IPS-18a (cell line): ENCODE data around the gene TIAM2.
A peak's percentile ranks its signal among the peaks of the same experiment; 100 is the strongest.

Source experiments
- H3K27ac ChIP-seq: one replicate; pipeline ENCODE4 v1.5.1; 2013; ENCODE audit warnings: low read length
- H3K27me3 ChIP-seq: one replicate; pipeline ENCODE4 v1.6.1; 2013; ENCODE audit warnings: mild to moderate bottlenecking, low read length; ENCODE audit not compliant: control insufficient read depth, insufficient read depth
- H3K36me3 ChIP-seq: one replicate; pipeline ENCODE4 v1.6.1; 2013; ENCODE audit warnings: low read depth, low read length; ENCODE audit not compliant: control insufficient read depth
- H3K4me1 ChIP-seq: one replicate; pipeline ENCODE4 v1.6.1; 2013; ENCODE audit warnings: low read depth, low read length; ENCODE audit not compliant: control insufficient read depth
- H3K4me3 ChIP-seq: one replicate; pipeline ENCODE4 v1.5.1; 2013; ENCODE audit warnings: low read length
- H3K9ac ChIP-seq: one replicate; pipeline ENCODE4 v1.6.1; 2013; ENCODE audit warnings: mild to moderate bottlenecking, low read length, moderate library complexity
- H3K9me3 ChIP-seq: one replicate; pipeline ENCODE4 v1.6.1; 2013; ENCODE audit warnings: low read depth, low read length; ENCODE audit not compliant: control insufficient read depth

Gene TIAM2

DNA sequence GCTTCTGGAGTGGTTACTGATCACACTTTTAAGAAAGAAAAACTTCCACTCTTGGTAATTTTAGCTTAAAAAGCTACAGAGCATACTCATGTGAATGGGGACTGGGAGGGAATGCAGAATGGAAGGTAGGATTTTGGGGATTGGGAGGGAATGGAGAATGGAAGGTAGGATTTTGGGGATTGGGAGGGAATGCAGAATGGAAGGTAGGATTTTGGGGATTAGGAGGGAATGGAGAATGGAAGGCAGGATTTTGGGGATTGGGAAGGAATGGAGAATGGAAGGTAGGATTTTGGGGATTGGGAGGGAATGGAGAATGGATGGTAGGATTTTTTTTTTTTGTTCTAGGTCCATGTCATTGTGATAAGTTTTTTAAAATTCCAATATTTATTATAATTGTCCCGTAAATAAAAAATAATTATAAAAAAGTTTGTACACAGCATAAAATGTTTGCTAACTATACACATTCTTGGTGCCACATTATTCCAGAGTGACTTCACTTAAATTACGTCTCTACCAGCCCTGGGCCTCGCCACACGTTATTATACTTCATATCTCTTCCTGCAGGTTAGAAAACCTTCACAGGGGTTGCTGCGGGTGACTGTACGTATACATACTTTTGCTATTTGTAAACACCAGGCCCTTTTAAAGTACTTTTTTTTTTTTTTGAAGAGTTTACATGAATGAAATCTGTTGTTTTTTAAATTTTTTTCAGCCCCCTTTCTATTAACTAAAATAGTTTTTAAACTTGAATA is 127.3 kb downstream of the TIAM2 start:
- Histone ChIP-seq H3K27ac (no peak overlapping the region), H3K4me3 (peak overlapping the region; percentile 21), H3K9me3 (no peaks in the 10 kb centered on the region), H3K36me3 (no peaks in the 10 kb centered on the region), H3K27me3 (no peaks in the 10 kb centered on the region), H3K9ac (no peak overlapping the region), H3K4me1 (peaks cover 40% of the 10 kb centered on the region)

DNA sequence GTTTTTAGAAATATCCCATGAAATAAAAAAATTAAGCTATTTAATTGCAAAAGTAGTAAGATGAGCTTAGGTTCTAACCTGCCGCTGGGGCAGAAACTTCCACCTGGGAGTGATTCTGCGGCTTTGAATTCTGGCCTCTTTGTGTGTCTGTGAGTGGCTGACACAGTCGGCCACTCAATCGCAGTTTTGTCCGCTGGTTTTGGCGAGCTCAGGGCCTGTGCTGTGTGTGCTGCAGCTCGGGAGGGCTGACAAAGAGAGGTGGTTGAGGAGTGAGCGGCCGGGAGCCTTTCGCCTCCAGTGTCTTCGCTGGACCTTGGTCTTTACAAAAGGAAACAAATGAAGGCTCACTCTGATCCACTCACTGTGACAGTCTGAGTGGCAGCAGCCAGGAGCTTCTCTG is 128.4 kb downstream of the TIAM2 start:
- no peaks in the 10 kb centered on the region for H3K9me3 ChIP-seq
- H3K27ac ChIP-seq, result no peak overlapping the region
- H3K36me3 ChIP-seq, result no peaks in the 10 kb centered on the region
- H3K4me1 ChIP-seq, result peaks cover 40% of the 10 kb centered on the region
- no peaks in the 10 kb centered on the region for H3K27me3 ChIP-seq
- H3K9ac ChIP-seq, result no peak overlapping the region
- no peak overlapping the region for H3K4me3 ChIP-seq

GRCh38 chr6:155125906-155126305 is 130.8 kb downstream of the TIAM2 start:
- no peak overlapping the region for H3K9ac ChIP-seq
- H3K4me3 ChIP-seq, result no peak overlapping the region
- no peak overlapping the region for H3K27ac ChIP-seq
- H3K36me3 ChIP-seq, result no peaks in the 10 kb centered on the region
- peaks cover 24% of the 10 kb centered on the region for H3K4me1 ChIP-seq
- no peaks in the 10 kb centered on the region for H3K9me3 ChIP-seq
- H3K27me3 ChIP-seq, result no peaks in the 10 kb centered on the region

DNA sequence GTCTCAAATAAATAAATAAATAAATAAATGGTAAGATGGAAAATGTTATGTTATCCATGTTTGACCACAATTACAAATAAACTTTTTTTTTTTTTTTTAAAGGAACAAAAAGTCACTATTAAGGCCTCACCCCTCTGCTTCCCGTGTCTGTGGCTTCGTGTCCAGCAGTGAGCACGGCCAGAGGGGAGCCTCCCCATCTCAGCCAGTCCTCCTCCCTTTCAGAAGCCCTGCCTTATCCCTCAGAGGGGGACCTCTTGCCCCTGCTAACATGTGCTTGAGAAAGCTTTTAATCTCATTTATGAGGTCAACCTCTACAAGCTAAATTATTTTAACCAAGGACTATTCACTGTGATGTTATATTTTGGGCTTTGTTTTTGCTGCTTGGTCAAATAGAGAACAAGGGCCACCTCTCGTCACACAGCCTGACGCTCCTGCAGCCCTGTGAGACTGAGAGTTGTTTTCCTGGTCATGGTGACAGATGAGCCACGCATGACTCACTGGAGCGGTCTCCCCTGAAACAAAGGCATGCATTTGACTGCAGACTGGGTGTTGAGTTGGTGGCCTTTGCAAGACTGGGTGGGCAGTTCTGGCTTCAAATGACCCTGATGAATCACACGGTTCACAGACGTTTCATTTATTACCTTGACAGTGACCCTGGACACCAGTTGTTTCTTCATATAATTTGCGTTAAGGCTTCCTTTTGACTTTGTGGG is 131.8 kb downstream of the TIAM2 start:
- Histone ChIP-seq H3K4me1 (peaks cover 14% of the 10 kb centered on the region), H3K9ac (no peak overlapping the region), H3K27me3 (no peaks in the 10 kb centered on the region), H3K9me3 (no peaks in the 10 kb centered on the region), H3K27ac (no peak overlapping the region), H3K36me3 (no peaks in the 10 kb centered on the region), H3K4me3 (no peak overlapping the region)

DNA sequence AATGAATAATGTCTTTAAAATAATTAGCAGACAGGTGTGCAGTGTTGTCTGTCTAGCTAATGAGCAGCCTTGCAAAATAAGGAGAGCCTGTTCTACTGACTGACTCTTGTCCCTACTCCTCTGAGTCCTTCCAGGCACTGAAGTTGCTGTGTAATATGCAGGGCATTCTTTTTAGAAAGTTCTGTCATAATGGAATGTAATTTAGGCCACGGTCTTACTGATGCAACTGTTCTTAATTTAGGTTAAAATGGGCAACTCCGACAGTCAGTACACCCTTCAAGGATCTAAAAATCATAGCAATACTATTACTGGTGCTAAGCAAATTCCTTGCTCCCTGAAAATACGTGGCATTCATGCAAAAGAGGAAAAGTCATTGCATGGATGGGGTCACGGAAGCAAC is 133.9 kb downstream of the TIAM2 start:
- H3K9ac ChIP-seq, result no peak overlapping the region
- no peaks in the 10 kb centered on the region for H3K9me3 ChIP-seq
- H3K36me3 ChIP-seq, result no peaks in the 10 kb centered on the region
- H3K27ac ChIP-seq, result no peak overlapping the region
- no peak overlapping the region for H3K4me3 ChIP-seq
- no peaks in the 10 kb centered on the region for H3K4me1 ChIP-seq
- no peaks in the 10 kb centered on the region for H3K27me3 ChIP-seq

DNA sequence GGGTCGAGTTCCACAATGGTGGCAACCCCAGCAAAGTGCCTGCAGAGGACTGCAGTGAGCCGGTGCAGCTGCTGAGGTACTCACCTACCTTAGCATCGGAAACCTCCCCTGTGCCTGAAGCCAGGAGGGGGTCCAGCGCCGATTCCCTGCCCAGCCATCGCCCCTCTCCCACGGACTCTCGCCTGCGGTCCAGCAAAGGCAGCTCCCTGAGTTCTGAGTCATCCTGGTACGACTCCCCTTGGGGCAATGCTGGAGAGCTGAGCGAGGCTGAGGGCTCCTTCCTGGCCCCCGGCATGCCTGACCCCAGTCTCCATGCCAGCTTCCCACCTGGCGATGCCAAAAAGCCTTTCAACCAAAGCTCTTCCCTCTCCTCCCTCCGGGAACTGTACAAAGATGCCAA is 134.6 kb downstream of the TIAM2 start:
- Histone ChIP-seq H3K27me3 (no peaks in the 10 kb centered on the region), H3K9ac (no peak overlapping the region), H3K36me3 (no peaks in the 10 kb centered on the region), H3K27ac (no peak overlapping the region), H3K4me3 (no peak overlapping the region), H3K4me1 (no peaks in the 10 kb centered on the region), H3K9me3 (no peaks in the 10 kb centered on the region)

DNA sequence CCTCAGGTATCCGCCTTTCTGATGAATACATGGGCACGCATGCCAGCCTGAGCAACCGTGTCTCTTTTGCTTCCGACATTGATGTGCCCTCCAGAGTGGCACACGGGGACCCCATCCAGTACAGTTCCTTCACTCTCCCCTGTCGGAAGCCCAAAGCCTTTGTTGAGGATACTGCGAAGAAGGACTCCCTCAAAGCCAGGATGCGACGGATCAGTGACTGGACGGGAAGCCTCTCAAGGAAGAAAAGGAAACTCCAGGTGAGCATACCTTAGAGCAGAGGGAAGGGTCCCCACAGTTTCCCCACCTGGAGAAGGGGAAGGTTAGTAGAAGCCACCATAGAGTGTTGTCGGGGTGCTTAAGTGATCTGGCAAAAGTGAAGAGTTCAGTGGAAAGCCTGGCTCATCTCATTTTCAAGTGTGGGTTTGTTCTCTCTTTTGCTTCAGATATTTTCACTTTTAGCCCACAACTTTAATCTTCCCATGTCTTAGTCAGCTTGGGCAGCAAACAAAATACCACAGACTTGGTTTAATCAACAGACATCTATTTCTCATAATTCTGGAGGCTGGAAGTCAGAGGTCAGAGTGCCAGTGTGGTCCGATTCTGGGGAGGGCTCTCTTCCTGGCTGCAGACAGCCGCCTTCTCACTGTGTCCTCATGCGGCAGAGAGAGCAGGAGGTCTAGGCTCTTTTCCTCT is 135.2 kb downstream of the TIAM2 start:
- Histone ChIP-seq H3K27me3 (no peaks in the 10 kb centered on the region), H3K4me1 (no peaks in the 10 kb centered on the region), H3K27ac (no peak overlapping the region), H3K9ac (no peak overlapping the region), H3K4me3 (no peak overlapping the region), H3K9me3 (no peaks in the 10 kb centered on the region), H3K36me3 (no peaks in the 10 kb centered on the region)

DNA sequence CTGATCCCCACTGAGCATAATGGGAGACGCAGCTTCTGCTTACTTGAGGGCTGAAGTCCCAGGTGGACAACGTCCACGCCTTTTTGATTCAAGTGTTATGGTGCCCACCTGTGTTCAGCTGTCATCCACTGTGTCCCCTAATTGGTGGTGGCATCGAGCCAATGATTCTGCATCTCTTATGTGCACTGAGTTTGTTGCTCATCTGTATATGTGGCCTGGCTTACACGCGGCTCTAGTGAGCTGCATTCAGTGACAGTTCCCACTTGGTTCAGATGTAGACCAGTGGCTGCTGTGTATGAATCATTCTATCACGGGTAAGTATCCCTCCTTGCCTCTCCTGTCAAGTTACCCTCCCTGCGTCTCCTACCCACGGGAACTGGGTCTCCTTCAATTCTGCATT is 137.5 kb downstream of the TIAM2 start:
- Histone ChIP-seq H3K36me3 (no peaks in the 10 kb centered on the region), H3K4me1 (no peaks in the 10 kb centered on the region), H3K9me3 (no peaks in the 10 kb centered on the region), H3K4me3 (no peak overlapping the region), H3K9ac (no peak overlapping the region), H3K27ac (no peak overlapping the region), H3K27me3 (no peaks in the 10 kb centered on the region)

- Histone ChIP-seq H3K9me3 (no peaks in the 10 kb centered on the region), H3K4me3 (no peak overlapping the region), H3K27me3 (no peaks in the 10 kb centered on the region), H3K9ac (no peak overlapping the region), H3K27ac (no peak overlapping the region), H3K36me3 (peaks cover 3% of the 10 kb centered on the region), H3K4me1 (peaks cover 30% of the 10 kb centered on the region)
These were observed 145.9 kb downstream of the TIAM2 start for GRCh38 chr6:155141002-155141401.

GRCh38 chr6:155141512-155141911 is 146.4 kb downstream of the TIAM2 start:
- no peak overlapping the region for H3K4me3 ChIP-seq
- no peak overlapping the region for H3K9ac ChIP-seq
- H3K27me3 ChIP-seq, result no peaks in the 10 kb centered on the region
- peaks cover 30% of the 10 kb centered on the region for H3K4me1 ChIP-seq
- H3K36me3 ChIP-seq, result peaks cover 3% of the 10 kb centered on the region
- no peaks in the 10 kb centered on the region for H3K9me3 ChIP-seq
- H3K27ac ChIP-seq, result no peak overlapping the region

- peak overlapping the region; percentile 0 for H3K4me3 ChIP-seq
- H3K9me3 ChIP-seq, result no peaks in the 10 kb centered on the region
- H3K27ac ChIP-seq, result peak overlapping the region; percentile 78
These were observed 147.3 kb downstream of the TIAM2 start for GRCh38 chr6:155142168-155143028.

More at GRCh38 chr6:155142168-155143028, 147.3 kb downstream of the TIAM2 start:
- H3K9ac ChIP-seq, result no peak overlapping the region
- H3K27me3 ChIP-seq, result no peaks in the 10 kb centered on the region
- H3K4me1 ChIP-seq, result peaks cover 30% of the 10 kb centered on the region
- peaks cover 3% of the 10 kb centered on the region for H3K36me3 ChIP-seq
